CD14-positive monocyte (primary cell): ENCODE results near the gene UTP20. TPM values are rescaled to one million over a fixed set of nuclear protein-coding genes. Genes with fewer than 3 reads are reported as not detected.

Experiments used
- DNase-seq, 3 donors: peaks; one replicate each; pipeline ENCODE4 v3.0.0-alpha.2; 2011 to 2022
- H2AFZ ChIP-seq: 2 replicates; pipeline ENCODE4 v1.6.0; 2012; ENCODE audit warnings: mild to moderate bottlenecking, low read depth, low read length, inconsistent platforms; ENCODE audit not compliant: insufficient read depth, poor library complexity, severe bottlenecking
- H3K27ac ChIP-seq, 2 donors: 1 replicate in 1 of 2; 2 replicates in 1 of 2; pipeline ENCODE4 v1.5.1; 2012 to 2013; ENCODE audit warnings: low read length in 2 of 2, control low read depth in 1 of 2, inconsistent platforms in 1 of 2, low read depth in 1 of 2, mild to moderate bottlenecking in 1 of 2
- H3K27me3 ChIP-seq, 2 donors: one replicate each; pipeline versions ENCODE4 v1.6.0 to v1.6.1; 2011 to 2013; ENCODE audit warnings: low read length in 2 of 2; ENCODE audit not compliant: control insufficient read depth in 2 of 2, insufficient read depth in 2 of 2
- H3K36me3 ChIP-seq, 2 donors: replicated peaks in 1 of 2; 1 replicate in 1 of 2; 2 replicates in 1 of 2; pipeline versions ENCODE4 v1.5.1 to v1.6.1; 2012 to 2013; ENCODE audit warnings: low read length in 2 of 2, control low read depth in 1 of 2, inconsistent platforms in 1 of 2, mild to moderate bottlenecking in 1 of 2; ENCODE audit not compliant: insufficient read depth in 2 of 2, control insufficient read depth in 1 of 2
- H3K4me1 ChIP-seq, 2 donors: 1 replicate in 1 of 2; 2 replicates in 1 of 2; pipeline versions ENCODE4 v1.5.1 to v1.6.1; 2012 to 2013; ENCODE audit warnings: low read length in 2 of 2, control low read depth in 1 of 2, inconsistent platforms in 1 of 2, mild to moderate bottlenecking in 1 of 2, moderate library complexity in 1 of 2; ENCODE audit not compliant: insufficient read depth in 2 of 2, control insufficient read depth in 1 of 2
- H3K4me2 ChIP-seq: replicated peaks from 2 replicates; pipeline ENCODE3; 2012; ENCODE audit warnings: low read length, moderate library complexity, mild to moderate bottlenecking; ENCODE audit not compliant: poor library complexity, severe bottlenecking; ENCODE audit errors: extremely low read depth
- H3K4me3 ChIP-seq, 3 experiments: fragments of 200-600 bp in 1 of 3; sonication (generic) in 1 of 3; replicated peaks in 1 of 3; 1 replicate in 2 of 3; 2 replicates in 1 of 3; pipeline ENCODE4 v1.5.1; 2011 to 2013; ENCODE audit warnings: low read length in 3 of 3, mild to moderate bottlenecking in 3 of 3, control low read depth in 2 of 3, low read depth in 2 of 3, inconsistent platforms in 1 of 3, moderate library complexity in 1 of 3
- H3K79me2 ChIP-seq: 2 replicates; pipeline ENCODE4 v1.6.0; 2012; ENCODE audit warnings: mild to moderate bottlenecking, control low read depth, inconsistent platforms, low read length, moderate library complexity; ENCODE audit not compliant: insufficient read depth
- H3K9ac ChIP-seq: 2 replicates; pipeline ENCODE4 v1.6.0; 2017; ENCODE audit warnings: low read length, mild to moderate bottlenecking; ENCODE audit not compliant: insufficient read depth, poor library complexity, severe bottlenecking
- H3K9me3 ChIP-seq, 2 donors: replicated peaks in 1 of 2; 1 replicate in 1 of 2; 2 replicates in 1 of 2; pipeline versions ENCODE4 v1.5.1 to v1.6.1; 2012 to 2013; ENCODE audit warnings: low read length in 2 of 2, control low read depth in 1 of 2; ENCODE audit not compliant: control insufficient read depth in 1 of 2, insufficient read depth in 1 of 2
- H4K20me1 ChIP-seq: 2 replicates; pipeline ENCODE4 v1.6.0; 2012; ENCODE audit warnings: mild to moderate bottlenecking, low read length, control low read depth, moderate library complexity; ENCODE audit not compliant: insufficient read depth
- H3K27ac Mint-ChIP-seq, 7 donors: one replicate each; pipeline ENCODE4 v1.8.0; 2020; ENCODE audit warnings: mild to moderate bottlenecking in 7 of 7, mixed read lengths in 7 of 7, moderate library complexity in 6 of 7, inconsistent platforms in 2 of 7
- H3K27me3 Mint-ChIP-seq, 3 donors: one replicate each; pipeline ENCODE4 v1.8.0; 2021 to 2022; ENCODE audit warnings: low read depth in 3 of 3, mild to moderate bottlenecking in 3 of 3, mixed read lengths in 3 of 3, moderate library complexity in 3 of 3, inconsistent platforms in 1 of 3
- H3K36me3 Mint-ChIP-seq, 2 donors: one replicate each; pipeline ENCODE4 v1.8.0; 2020; ENCODE audit warnings: mixed read lengths in 2 of 2, inconsistent platforms in 1 of 2, mild to moderate bottlenecking in 1 of 2
- H3K4me1 Mint-ChIP-seq: one replicate; pipeline ENCODE4 v1.8.0; 2020; ENCODE audit warnings: mild to moderate bottlenecking, mixed read lengths
- H3K4me3 Mint-ChIP-seq, 2 donors: one replicate each; pipeline ENCODE4 v1.8.0; 2020; ENCODE audit warnings: mild to moderate bottlenecking in 2 of 2, mixed read lengths in 2 of 2, moderate library complexity in 1 of 2
- H3K9me3 Mint-ChIP-seq, 7 donors: one replicate each; pipeline ENCODE4 v1.8.0; 2020 to 2022; ENCODE audit warnings: mixed read lengths in 7 of 7, mild to moderate bottlenecking in 6 of 7, moderate library complexity in 6 of 7, inconsistent platforms in 2 of 7
- CTCF ChIP-seq: fragments of 200-600 bp; IDR thresholded peaks from one replicate; pipeline ENCODE4 v1.8.0; 2022; ENCODE audit warnings: antibody characterized with exemption, mild to moderate bottlenecking
- WGBS: methylation state at CpG from one replicate; pipeline ENCODE4 v1.1.5; 2013; ENCODE audit warnings: missing lambda C conversion rate; ENCODE audit not compliant: insufficient coverage; 5-methylcytosine and 5-hydroxymethylcytosine counted together
- intact Hi-C, 2 donors: fragments of 100-400 bp; cut with micrococcal nuclease; formaldehyde crosslinking; loops; one replicate each; pipeline versions ENCODE4 v1.15.0 to v1.15.1; 2023
- polyA plus RNA-seq, 3 donors: library from polyadenylated mRNA; depleted of rRNA in 1 of 3; unstranded in 2 of 3; stranded (reverse) in 1 of 3; fragments of 300-500 nt in 2 of 3; fragments of >200 nt in 1 of 3; fragmentation: Illumina TruSeq in 2 of 3; gene quantifications; 1 replicate in 2 of 3; 2 replicates in 1 of 3; pipeline ENCODE4 v1.2.3, GENCODE V29; 2012 to 2021

UTP20 gene
- polyA plus RNA-seq, 3 donors = 0.46 to 1.6 (median 1.2) TPM

DNA sequence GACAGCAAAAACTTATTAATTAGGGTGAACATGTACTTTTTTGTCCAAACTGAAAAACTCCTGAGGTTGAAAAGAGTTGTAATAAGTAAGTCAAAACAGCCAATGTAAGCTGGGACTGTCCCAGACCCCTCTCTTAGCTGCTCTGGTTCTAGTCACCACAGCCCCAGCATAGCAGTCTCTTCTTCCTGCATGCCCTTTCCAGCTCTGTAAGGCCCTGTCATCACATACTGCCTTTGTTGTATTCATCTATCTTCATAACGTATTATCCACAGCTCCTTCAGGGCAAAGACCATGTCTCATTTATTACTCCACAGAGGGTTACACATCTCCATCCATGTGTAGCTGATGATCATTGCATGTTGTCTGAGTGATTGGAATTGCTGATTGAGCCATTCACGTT is 56.5 kb downstream of the UTP20 start:
- WGBS = 100% methylated on average over 1 of the region's 2 CpGs
- Mint-ChIP-seq H3K27me3 (no peaks in the 10 kb centered on the region), H3K9me3 (no peaks in the 10 kb centered on the region), H3K4me1 (no peaks in the 10 kb centered on the region), H3K36me3 (peaks cover 35 to 39% of the 10 kb centered on the region in 2 donors), H3K4me3 (no peak overlapping the region), H3K27ac (no peak overlapping the region)
- Histone ChIP-seq H4K20me1 (no peaks in the 10 kb centered on the region), H3K4me3 (no peak overlapping the region), H3K27me3 (no peaks in the 10 kb centered on the region), H3K4me1 (no peaks in the 10 kb centered on the region), H3K4me2 (no peak overlapping the region), H3K9ac (no peak overlapping the region), H3K36me3 (peaks cover 30 to 50% of the 10 kb centered on the region in 2 donors), H3K9me3 (no peaks in the 10 kb centered on the region), H3K27ac (no peak overlapping the region), H3K79me2 (no peaks in the 10 kb centered on the region), H2AFZ (no peak overlapping the region)
- intact Hi-C loops = no loop called here
- no peak for TF ChIP-seq CTCF
- no peak for DNase-seq

- H3K36me3 Mint-ChIP-seq = peaks cover 34 to 36% of the 10 kb centered on the region in 2 donors
- Histone ChIP-seq H4K20me1 (no peaks in the 10 kb centered on the region), H3K9me3 (no peaks in the 10 kb centered on the region), H3K4me3 (no peak overlapping the region), H3K27ac (no peak overlapping the region), H3K4me1 (no peaks in the 10 kb centered on the region), H2AFZ (no peak overlapping the region), H3K9ac (no peak overlapping the region), H3K79me2 (no peaks in the 10 kb centered on the region), H3K36me3 (peaks cover 34 to 60% of the 10 kb centered on the region in 2 donors), H3K4me2 (no peak overlapping the region), H3K27me3 (no peaks in the 10 kb centered on the region)
- no peak overlapping the region for H3K4me3 Mint-ChIP-seq
- intact Hi-C loops = no loop called here
- H3K9me3 Mint-ChIP-seq = no peaks in the 10 kb centered on the region
- no peak overlapping the region for H3K27ac Mint-ChIP-seq
- no peaks in the 10 kb centered on the region for H3K27me3 Mint-ChIP-seq
- no peak for DNase-seq
- 100% methylated on average over 1 of the region's 4 CpGs for WGBS
- no peaks in the 10 kb centered on the region for H3K4me1 Mint-ChIP-seq
- no peak for TF ChIP-seq CTCF
These were observed 58.2 kb downstream of the UTP20 start for GRCh38 chr12:101338087-101338486.
